Osteocyte (in vitro differentiated cells): ENCODE data around the gene BEX1. TPM values are rescaled to one million over a fixed set of nuclear protein-coding genes. Genes with fewer than 3 reads are reported as not detected.
"Not testable (repeated sequence)": the region's sequence is repeated elsewhere in the genome, so short reads cannot be mapped to it uniquely, and the experiment has no call there.

Source experiments
- DNase-seq: peaks from one replicate; pipeline ENCODE4 v3.0.0; 2021; ENCODE audit warnings: mixed read lengths; ENCODE audit not compliant: unreplicated experiment; ENCODE audit errors: extremely low spot score
- H3K27ac Mint-ChIP-seq: one replicate; pipeline ENCODE4 v1.8.0; 2021; ENCODE audit warnings: mild to moderate bottlenecking, mixed read lengths; ENCODE audit not compliant: unreplicated experiment
- H3K27me3 Mint-ChIP-seq: one replicate; pipeline ENCODE4 v1.8.0; 2021; ENCODE audit warnings: mixed read lengths; ENCODE audit not compliant: unreplicated experiment
- H3K36me3 Mint-ChIP-seq: one replicate; pipeline ENCODE4 v1.8.0; 2021; ENCODE audit warnings: mixed read lengths; ENCODE audit not compliant: unreplicated experiment
- H3K4me1 Mint-ChIP-seq: one replicate; pipeline ENCODE4 v1.8.0; 2021; ENCODE audit warnings: mixed read lengths; ENCODE audit not compliant: unreplicated experiment
- H3K4me3 Mint-ChIP-seq: one replicate; pipeline ENCODE4 v1.8.0; 2021; ENCODE audit warnings: mild to moderate bottlenecking, moderate library complexity, mixed read lengths; ENCODE audit not compliant: unreplicated experiment
- H3K9me3 Mint-ChIP-seq: one replicate; pipeline ENCODE4 v1.8.0; 2021; ENCODE audit warnings: mixed read lengths; ENCODE audit not compliant: unreplicated experiment
- long read RNA-seq: library from polyadenylated mRNA; unstranded; transcript quantifications from one replicate; pipeline ENCODE4 v2.0.0, GENCODE V29; 2021
- total RNA-seq: library from RNA; stranded (reverse); gene quantifications from 2 replicates; pipeline ENCODE4 v1.2.1, GENCODE V29; 2021
- TF ChIP-seq, protein P1 (sequence below): fragments of 200-600 bp; sonication (generic); IDR thresholded peaks from 2 replicates; pipeline ENCODE4 v1.5.0; 2021; ENCODE audit warnings: antibody characterized with exemption, mild to moderate bottlenecking, moderate library complexity

The BEX1 gene
- 9.3 and 10.7 TPM in 2 replicates for total RNA-seq
- long read RNA-seq, transcript BEX1-201 (3 exons, 864 nt), result major isoform, 5 of 5 reads
- long read RNA-seq, partial matches to known transcripts, result 0 of 5 reads
- long read RNA-seq, other reads (novel, unspliced or antisense), result 0 of 5 reads

DNA sequence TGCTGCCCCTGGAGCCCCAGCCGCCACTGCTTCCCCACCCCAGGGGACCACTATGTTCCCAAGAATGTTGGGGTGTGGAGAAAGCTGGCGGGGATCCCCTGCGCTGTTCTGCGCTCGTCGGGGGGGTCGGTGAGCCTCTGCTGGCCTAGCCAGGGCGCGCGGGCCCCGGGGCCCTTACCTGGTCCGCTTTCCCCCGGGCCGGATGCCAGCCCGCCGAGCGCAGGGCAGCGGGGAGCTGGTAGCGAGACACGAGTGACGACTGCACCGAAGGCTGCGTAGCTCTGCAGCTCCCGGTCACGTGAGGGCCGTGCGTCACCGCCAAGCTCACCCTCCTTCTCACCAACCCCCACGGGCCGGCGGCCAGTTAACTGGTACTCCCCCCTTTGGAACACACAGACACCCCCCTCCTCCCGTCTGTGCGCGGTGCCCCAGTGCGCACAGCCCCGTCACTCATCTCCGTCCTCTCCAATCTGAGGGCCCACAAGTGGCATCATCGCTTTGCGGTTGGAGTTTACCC lies at the start of gene BEX1:
TSS of gene BEX1 (minus strand) at position 254 of the 517 bp plus-strand sequence. CDS start 897 bp downstream, outside the sequence.
- Mint-ChIP-seq H3K4me3 (peak within 1 kb of the TSS; percentile 69), H3K9me3 (peaks cover 10% of the 10 kb centered on the region), H3K27ac (peak within 1 kb of the TSS; percentile 47), H3K27me3 (no peaks in the 10 kb centered on the region), H3K4me1 (peaks cover 7% of the 10 kb centered on the region), H3K36me3 (no peaks in the 10 kb centered on the region)
- TF ChIP-seq, protein P1, sequence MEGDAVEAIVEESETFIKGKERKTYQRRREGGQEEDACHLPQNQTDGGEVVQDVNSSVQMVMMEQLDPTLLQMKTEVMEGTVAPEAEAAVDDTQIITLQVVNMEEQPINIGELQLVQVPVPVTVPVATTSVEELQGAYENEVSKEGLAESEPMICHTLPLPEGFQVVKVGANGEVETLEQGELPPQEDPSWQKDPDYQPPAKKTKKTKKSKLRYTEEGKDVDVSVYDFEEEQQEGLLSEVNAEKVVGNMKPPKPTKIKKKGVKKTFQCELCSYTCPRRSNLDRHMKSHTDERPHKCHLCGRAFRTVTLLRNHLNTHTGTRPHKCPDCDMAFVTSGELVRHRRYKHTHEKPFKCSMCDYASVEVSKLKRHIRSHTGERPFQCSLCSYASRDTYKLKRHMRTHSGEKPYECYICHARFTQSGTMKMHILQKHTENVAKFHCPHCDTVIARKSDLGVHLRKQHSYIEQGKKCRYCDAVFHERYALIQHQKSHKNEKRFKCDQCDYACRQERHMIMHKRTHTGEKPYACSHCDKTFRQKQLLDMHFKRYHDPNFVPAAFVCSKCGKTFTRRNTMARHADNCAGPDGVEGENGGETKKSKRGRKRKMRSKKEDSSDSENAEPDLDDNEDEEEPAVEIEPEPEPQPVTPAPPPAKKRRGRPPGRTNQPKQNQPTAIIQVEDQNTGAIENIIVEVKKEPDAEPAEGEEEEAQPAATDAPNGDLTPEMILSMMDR, result no peak
- DNase-seq, result no peak

DNA sequence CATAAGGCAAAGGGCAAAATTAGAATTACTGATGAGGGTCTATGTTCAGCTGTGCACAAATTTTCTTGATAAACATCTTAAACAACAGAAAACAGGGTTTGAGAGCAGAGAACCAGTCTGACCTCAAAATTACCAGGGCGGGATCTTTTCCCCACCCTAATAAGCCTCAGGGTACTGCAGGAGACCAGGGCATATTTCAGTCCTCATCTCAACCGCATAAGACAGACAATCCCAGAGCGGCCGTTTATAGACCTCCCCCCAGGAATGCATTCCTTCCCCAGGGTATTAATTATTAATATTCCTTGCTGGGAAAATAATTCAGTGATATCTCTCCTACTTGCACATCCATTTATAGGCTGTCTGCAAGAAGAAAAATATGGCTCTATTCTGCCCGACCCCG lies 45.5 kb upstream of the BEX1 start:
- peaks cover 23% of the 10 kb centered on the region for H3K9me3 Mint-ChIP-seq
- not testable (repeated sequence) for H3K36me3 Mint-ChIP-seq, H3K27ac Mint-ChIP-seq, H3K4me1 Mint-ChIP-seq, H3K27me3 Mint-ChIP-seq, DNase-seq, H3K4me3 Mint-ChIP-seq

DNA sequence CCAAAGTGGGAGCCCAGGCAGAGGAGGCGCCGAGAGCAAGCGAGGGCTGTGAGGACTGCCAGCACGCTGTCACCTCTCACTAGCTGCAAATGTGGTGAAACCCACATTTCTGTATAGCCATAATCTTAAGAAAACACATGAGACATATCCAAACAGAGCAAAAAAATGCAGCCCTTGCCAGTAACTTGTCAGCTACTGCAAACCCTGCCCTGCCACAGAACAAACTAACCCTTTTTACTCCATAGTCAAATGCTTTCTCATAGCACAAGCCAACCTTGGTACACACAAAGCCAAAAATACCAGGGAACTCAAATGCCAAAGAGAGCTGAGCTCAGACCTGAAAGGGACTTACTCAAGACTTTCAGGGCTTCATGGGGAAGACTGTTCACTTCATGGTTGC lies 43.9 kb upstream of the BEX1 start:
- peaks cover 20% of the 10 kb centered on the region for H3K9me3 Mint-ChIP-seq
- no peak for DNase-seq
- no peaks in the 10 kb centered on the region for H3K27me3 Mint-ChIP-seq
- no peak overlapping the region for H3K27ac Mint-ChIP-seq
- H3K4me3 Mint-ChIP-seq, result no peak overlapping the region
- TF ChIP-seq, protein P1, result no peak
- H3K36me3 Mint-ChIP-seq, result no peaks in the 10 kb centered on the region
- no peaks in the 10 kb centered on the region for H3K4me1 Mint-ChIP-seq

DNA sequence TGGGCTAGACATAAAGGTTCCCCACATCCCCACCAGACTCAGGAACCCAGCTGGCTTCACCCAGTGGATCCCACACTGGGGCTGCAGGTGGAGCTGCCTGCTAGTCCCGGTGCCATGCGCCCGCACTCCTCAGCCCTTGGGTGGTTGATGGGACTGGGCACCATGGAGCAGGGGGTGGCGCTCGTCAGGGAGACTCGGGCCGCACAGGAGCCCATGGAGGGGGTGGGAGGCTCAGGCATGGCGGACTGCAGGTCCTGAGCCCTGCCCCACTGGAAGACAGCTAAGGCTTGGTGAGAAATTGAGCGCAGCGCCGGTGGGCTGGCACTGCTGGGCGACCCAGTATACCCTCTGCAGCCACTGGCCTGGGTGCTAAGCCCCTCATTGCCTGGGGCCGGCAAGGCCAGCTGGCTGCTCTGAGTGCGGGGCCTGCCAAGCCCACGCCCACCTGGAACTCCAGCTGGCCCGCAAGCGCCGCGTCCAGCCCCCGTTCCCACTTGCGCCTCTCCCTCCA lies 43.3 kb upstream of the BEX1 start:
- not testable (repeated sequence) for H3K27me3 Mint-ChIP-seq, H3K27ac Mint-ChIP-seq, H3K4me1 Mint-ChIP-seq, H3K4me3 Mint-ChIP-seq, H3K36me3 Mint-ChIP-seq
- DNase-seq, result peak; percentile 82
- H3K9me3 Mint-ChIP-seq, result peaks cover 18% of the 10 kb centered on the region

DNA sequence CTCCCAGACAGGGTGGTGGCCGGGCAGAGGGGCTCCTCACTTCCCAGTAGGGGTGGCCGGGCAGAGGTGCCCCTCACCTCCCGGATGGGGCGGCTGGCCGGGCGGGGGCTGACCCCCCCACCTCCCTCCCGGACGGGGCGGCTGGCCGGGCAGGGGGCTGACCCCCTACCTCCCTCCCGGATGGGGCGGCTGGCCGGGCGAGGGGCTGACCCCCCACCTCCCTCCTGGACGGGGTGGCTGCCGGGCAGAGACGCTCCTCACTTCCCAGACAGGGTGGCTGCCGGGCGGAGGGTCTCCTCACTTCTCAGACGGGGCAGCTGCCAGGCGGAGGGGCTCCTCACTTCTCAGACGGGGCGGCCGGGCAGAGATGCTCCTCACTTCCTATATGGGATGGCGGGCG lies 40.4 kb upstream of the BEX1 start:
- H3K27me3 Mint-ChIP-seq, H3K27ac Mint-ChIP-seq, H3K4me1 Mint-ChIP-seq, H3K36me3 Mint-ChIP-seq, H3K4me3 Mint-ChIP-seq, H3K9me3 Mint-ChIP-seq: not testable (repeated sequence)
- DNase-seq, result peak; percentile 83

DNA sequence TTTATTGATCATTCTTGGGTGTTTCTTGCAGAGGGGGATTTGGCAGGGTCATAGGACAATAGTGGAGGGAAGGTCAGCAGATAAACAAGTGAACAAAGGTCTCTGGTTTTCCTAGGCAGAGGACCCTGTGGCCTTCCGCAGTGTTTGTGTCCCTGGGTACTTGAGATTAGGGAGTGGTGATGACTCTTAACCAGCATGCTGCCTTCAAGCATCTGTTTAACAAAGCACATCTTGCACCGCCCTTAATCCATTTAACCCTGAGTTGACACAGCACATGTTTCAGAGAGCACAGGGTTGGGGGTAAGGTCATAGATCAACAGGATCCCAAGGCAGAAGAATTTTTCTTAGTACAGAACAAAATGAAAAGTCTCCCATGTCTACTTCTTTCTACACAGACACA lies 39.9 kb upstream of the BEX1 start:
- not testable (repeated sequence) for H3K27me3 Mint-ChIP-seq, H3K4me3 Mint-ChIP-seq, DNase-seq, H3K4me1 Mint-ChIP-seq, H3K9me3 Mint-ChIP-seq, H3K36me3 Mint-ChIP-seq, H3K27ac Mint-ChIP-seq

DNA sequence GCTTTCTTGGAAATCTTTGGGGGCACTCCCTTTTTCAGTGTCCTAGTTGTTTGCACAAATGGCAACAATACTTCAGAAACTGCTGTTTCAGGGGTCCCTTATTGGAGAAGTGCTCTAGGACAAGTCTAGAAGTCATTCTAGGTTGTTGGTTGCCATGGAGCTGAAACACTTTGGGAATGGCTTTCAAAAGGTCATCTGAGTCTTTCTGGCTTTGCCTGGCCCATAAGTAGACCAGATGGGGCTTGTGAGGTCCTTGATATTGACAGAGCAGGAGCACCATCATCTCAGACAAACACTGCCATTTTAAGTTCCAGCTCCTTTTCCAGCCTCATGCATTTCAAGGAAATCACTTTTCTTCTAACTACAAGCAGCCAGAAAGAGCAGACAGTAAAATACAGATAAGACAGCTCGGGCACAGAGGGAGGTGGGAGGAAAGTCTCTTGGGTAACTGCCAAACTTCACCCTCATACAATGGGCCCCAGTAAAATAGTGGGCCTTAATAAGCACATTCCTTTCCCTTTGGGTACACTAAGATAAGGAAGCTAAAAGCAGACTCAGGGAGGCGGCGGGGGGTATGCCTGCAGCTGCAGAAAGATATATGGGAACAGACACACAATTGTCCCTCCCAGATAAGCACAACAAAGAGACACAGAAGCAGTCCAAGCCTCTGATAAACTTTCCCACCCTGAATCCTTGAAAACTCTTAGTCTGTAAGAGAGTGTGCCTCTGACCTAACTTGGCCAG lies 37.5 kb upstream of the BEX1 start:
- Mint-ChIP-seq H3K36me3 (no peaks in the 10 kb centered on the region), H3K4me1 (no peaks in the 10 kb centered on the region), H3K9me3 (peaks cover 3% of the 10 kb centered on the region), H3K4me3 (no peak overlapping the region), H3K27ac (no peak overlapping the region), H3K27me3 (no peaks in the 10 kb centered on the region)
- TF ChIP-seq, protein P1, result no peak
- peak; percentile 34 for DNase-seq
